ENCODE data around the gene PRDX5. TPM values are rescaled to one million over a fixed set of nuclear protein-coding genes. Genes with fewer than 3 reads are reported as not detected.

Gene PRDX5
- total and polyA plus RNA-seq, 9 of the 15 experiments (the other 6 are each of a cell fraction or from before 2014, with no cell fraction given) = 40.8 to 327 (median 204) TPM

DNA sequence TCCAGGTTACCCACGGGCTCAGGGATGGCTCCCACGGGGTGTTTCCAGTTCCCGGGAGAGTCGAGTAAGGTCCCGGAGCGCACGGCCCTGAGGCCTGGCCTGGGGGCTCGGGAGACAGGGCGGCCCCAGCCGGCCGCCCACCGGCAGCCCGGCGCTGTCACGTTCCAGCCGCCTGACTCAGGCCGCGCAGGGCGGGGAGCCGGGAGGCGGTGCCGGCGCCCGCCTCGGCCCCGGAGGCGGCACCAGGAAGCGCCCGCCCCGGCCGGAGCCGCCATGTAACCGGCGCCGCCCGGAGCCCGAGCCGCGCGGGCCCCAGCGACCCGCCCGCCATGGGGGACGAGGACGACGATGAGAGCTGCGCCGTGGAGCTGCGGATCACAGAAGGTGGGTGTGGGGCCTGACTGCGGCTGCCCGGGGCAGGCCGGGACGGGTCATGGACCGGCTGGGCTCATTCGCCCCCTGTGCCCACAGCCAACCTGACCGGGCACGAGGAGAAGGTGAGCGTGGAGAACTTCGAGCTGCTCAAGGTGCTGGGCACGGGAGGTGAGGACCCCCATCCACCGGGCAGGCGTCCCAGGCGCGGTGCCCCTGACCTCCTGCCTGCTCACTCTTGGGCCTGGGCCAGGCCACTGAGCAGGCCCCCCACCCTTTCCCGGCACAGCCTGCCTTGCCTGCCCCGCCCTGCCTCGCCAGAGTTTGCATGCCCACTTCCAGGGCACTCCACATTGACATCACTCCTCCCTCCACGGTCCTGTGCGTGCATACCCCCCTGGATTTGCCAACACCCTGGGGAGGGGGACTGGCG is 41.2 kb downstream of the PRDX5 start, which contains the start of gene RPS6KA4 (continued):
- peak; percentile 88 for TF ChIP-seq CCNT2 (IDR thresholded peaks at IDR 0.05; ENCODE audit: borderline replicate concordance, extremely low read depth, insufficient read length, low read depth, low read length)
- TF ChIP-seq TAF7 (tag; IDR thresholded peaks at IDR 0.05) = no peak
- peak; percentile 73; the same call in 1 of the 2 replicates for TF ChIP-seq CBX1 (IDR thresholded peaks at IDR 0.05; ENCODE audit: low read depth)
- TF ChIP-seq SMAD4 (CRISPR knock-in tag; conservative IDR thresholded peaks at IDR 0.05) = peak; percentile 79
- TF ChIP-seq, protein P1, sequence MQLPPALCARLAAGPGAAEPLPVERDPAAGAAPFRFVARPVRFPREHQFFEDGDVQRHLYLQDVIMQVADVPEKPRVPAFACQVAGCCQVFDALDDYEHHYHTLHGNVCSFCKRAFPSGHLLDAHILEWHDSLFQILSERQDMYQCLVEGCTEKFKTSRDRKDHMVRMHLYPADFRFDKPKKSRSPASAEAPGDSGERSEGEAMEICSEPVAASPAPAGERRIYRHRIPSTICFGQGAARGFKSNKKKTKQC (CRISPR knock-in tag; IDR thresholded peaks at IDR 0.05) = peak; percentile 36; the same call in 1 of the 2 replicates
- TF ChIP-seq, protein P2, sequence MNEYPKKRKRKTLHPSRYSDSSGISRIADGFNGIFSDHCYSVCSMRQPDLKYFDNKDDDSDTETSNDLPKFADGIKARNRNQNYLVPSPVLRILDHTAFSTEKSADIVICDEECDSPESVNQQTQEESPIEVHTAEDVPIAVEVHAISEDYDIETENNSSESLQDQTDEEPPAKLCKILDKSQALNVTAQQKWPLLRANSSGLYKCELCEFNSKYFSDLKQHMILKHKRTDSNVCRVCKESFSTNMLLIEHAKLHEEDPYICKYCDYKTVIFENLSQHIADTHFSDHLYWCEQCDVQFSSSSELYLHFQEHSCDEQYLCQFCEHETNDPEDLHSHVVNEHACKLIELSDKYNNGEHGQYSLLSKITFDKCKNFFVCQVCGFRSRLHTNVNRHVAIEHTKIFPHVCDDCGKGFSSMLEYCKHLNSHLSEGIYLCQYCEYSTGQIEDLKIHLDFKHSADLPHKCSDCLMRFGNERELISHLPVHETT (CRISPR knock-in tag; conservative IDR thresholded peaks at IDR 0.05 in 1 of 2, IDR thresholded peaks at IDR 0.05 in 1 of 2) = peak in 1 of 2 experiments; percentile 93; a peak in 2 of 4 replicates
- TF ChIP-seq TBP (optimal IDR thresholded peaks at IDR 0.05; ENCODE audit: low read depth, low read length) = peak; percentile 27
- peak; percentile 40 to 68; a peak in 2 of 4 replicates for TF ChIP-seq SIN3A (IDR thresholded peaks at IDR 0.05; ENCODE audit: borderline replicate concordance in 2 of 2, control insufficient read depth in 1 of 2, low read depth in 2 of 2, low read length in 2 of 2)
- TF ChIP-seq, protein P3, sequence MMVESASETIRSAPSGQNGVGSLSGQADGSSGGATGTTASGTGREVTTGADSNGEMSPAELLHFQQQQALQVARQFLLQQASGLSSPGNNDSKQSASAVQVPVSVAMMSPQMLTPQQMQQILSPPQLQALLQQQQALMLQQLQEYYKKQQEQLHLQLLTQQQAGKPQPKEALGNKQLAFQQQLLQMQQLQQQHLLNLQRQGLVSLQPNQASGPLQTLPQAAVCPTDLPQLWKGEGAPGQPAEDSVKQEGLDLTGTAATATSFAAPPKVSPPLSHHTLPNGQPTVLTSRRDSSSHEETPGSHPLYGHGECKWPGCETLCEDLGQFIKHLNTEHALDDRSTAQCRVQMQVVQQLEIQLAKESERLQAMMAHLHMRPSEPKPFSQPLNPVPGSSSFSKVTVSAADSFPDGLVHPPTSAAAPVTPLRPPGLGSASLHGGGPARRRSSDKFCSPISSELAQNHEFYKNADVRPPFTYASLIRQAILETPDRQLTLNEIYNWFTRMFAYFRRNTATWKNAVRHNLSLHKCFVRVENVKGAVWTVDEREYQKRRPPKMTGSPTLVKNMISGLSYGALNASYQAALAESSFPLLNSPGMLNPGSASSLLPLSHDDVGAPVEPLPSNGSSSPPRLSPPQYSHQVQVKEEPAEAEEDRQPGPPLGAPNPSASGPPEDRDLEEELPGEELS (CRISPR knock-in tag; IDR thresholded peaks at IDR 0.05; ENCODE audit: borderline replicate concordance) = peak; percentile 74; the same call in 1 of the 2 replicates
- TF ChIP-seq FOXA3 (CRISPR knock-in tag; conservative IDR thresholded peaks at IDR 0.05 in 1 of 2, IDR thresholded peaks at IDR 0.05 in 1 of 2) = peak in 1 of 2 experiments; percentile 45; a peak in 1 of 4 replicates
- TF ChIP-seq NR4A1 (CRISPR knock-in tag; IDR thresholded peaks at IDR 0.05) = 0 out of 2 replicates have a peak, but pooled peaks have one; percentile 61
- no peak for TF ChIP-seq NR4A1 (tag; IDR thresholded peaks at IDR 0.05)
- peak; percentile 76 for TF ChIP-seq RBFOX2 (IDR thresholded peaks at IDR 0.05; ENCODE audit: low read depth, low read length)
- TF ChIP-seq NFXL1 (CRISPR knock-in tag; IDR thresholded peaks at IDR 0.05) = no peak
- no peak for TF ChIP-seq PTBP1 (IDR thresholded peaks at IDR 0.05; ENCODE audit: low read depth, low read length)
- TF ChIP-seq POLR2AphosphoS5 (IDR thresholded peaks at IDR 0.05; ENCODE audit: control insufficient read depth, insufficient read depth, low read depth, low read length) = peak; percentile 39
- TF ChIP-seq, protein P4, sequence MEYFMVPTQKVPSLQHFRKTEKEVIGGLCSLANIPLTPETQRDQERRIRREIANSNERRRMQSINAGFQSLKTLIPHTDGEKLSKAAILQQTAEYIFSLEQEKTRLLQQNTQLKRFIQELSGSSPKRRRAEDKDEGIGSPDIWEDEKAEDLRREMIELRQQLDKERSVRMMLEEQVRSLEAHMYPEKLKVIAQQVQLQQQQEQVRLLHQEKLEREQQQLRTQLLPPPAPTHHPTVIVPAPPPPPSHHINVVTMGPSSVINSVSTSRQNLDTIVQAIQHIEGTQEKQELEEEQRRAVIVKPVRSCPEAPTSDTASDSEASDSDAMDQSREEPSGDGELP (CRISPR knock-in tag; IDR thresholded peaks at IDR 0.05; ENCODE audit: borderline replicate concordance) = peak; percentile 38; the same call in 1 of the 2 replicates
